Osteoblast (primary cell): Measurements from ENCODE around the gene SNCAIP. TPM values are rescaled to one million over a fixed set of nuclear protein-coding genes. Genes with fewer than 3 reads are reported as not detected.

Experiments
- DNase-seq: peaks from one replicate; pipeline ENCODE4 v3.0.0; 2011; ENCODE audit warnings: low spot score, mixed read lengths; ENCODE audit not compliant: insufficient read length; ENCODE audit errors: missing footprints
- H2AFZ ChIP-seq: 2 replicates; pipeline ENCODE4 v1.6.0; 2011; ENCODE audit warnings: mild to moderate bottlenecking, low read length
- H3K27ac ChIP-seq: 2 replicates; pipeline ENCODE4 v1.5.1; 2011; ENCODE audit warnings: mild to moderate bottlenecking, low read depth, low read length, moderate library complexity
- H3K27me3 ChIP-seq: 2 replicates; pipeline ENCODE4 v1.6.0; 2012; ENCODE audit warnings: mild to moderate bottlenecking, control low read depth, inconsistent platforms, low read length, moderate library complexity; ENCODE audit not compliant: insufficient read depth
- H3K36me3 ChIP-seq: 2 replicates; pipeline ENCODE4 v1.5.1; 2011; ENCODE audit warnings: mild to moderate bottlenecking, low read length, control low read depth, moderate library complexity; ENCODE audit not compliant: insufficient read depth
- H3K4me1 ChIP-seq: 2 replicates; pipeline ENCODE4 v1.5.1; 2011; ENCODE audit warnings: mild to moderate bottlenecking, low read length, control low read depth, moderate library complexity; ENCODE audit not compliant: insufficient read depth
- H3K4me2 ChIP-seq: 2 replicates; pipeline ENCODE4 v1.6.0; 2011; ENCODE audit warnings: mild to moderate bottlenecking, low read length; ENCODE audit not compliant: insufficient read depth
- H3K4me3 ChIP-seq: fragments of 200-600 bp; sonication (generic); 3 replicates; pipeline ENCODE4 v1.5.1; 2012; ENCODE audit warnings: mild to moderate bottlenecking, low read length, inconsistent platforms; ENCODE audit not compliant: insufficient read depth
- H3K79me2 ChIP-seq: 2 replicates; pipeline ENCODE4 v1.6.0; 2012; ENCODE audit warnings: mild to moderate bottlenecking, low read length, control low read depth, inconsistent platforms; ENCODE audit not compliant: insufficient read depth
- H3K9me3 ChIP-seq: 2 replicates; pipeline ENCODE4 v1.5.1; 2011; ENCODE audit warnings: low read depth, low read length, control low read depth
- H4K20me1 ChIP-seq: 2 replicates; pipeline ENCODE4 v1.6.0; 2012; ENCODE audit warnings: mild to moderate bottlenecking, low read length, control low read depth; ENCODE audit not compliant: insufficient read depth
- total RNA-seq: library from RNA; depleted of rRNA; stranded (reverse); fragments of >200 nt; gene quantifications from 2 replicates; pipeline ENCODE4 v1.2.3, GENCODE V29; 2012
- TF ChIP-seq, protein P1 (sequence below): IDR thresholded peaks from 2 replicates; pipeline ENCODE4 v1.5.1; 2011; ENCODE audit warnings: mild to moderate bottlenecking, low read depth, low read length, moderate library complexity; ENCODE audit errors: extremely low read depth

The SNCAIP gene
- total RNA-seq, 1 donor = 6.2 TPM

GRCh38 chr5:122445070-122445469 is 133.0 kb downstream of the SNCAIP start:
- TF ChIP-seq, protein P1, sequence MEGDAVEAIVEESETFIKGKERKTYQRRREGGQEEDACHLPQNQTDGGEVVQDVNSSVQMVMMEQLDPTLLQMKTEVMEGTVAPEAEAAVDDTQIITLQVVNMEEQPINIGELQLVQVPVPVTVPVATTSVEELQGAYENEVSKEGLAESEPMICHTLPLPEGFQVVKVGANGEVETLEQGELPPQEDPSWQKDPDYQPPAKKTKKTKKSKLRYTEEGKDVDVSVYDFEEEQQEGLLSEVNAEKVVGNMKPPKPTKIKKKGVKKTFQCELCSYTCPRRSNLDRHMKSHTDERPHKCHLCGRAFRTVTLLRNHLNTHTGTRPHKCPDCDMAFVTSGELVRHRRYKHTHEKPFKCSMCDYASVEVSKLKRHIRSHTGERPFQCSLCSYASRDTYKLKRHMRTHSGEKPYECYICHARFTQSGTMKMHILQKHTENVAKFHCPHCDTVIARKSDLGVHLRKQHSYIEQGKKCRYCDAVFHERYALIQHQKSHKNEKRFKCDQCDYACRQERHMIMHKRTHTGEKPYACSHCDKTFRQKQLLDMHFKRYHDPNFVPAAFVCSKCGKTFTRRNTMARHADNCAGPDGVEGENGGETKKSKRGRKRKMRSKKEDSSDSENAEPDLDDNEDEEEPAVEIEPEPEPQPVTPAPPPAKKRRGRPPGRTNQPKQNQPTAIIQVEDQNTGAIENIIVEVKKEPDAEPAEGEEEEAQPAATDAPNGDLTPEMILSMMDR = no peak
- no peaks in the 10 kb centered on the region for H3K9me3 ChIP-seq
- no peaks in the 10 kb centered on the region for H3K4me1 ChIP-seq
- H3K79me2 ChIP-seq = no peaks in the 10 kb centered on the region
- no peaks in the 10 kb centered on the region for H3K27me3 ChIP-seq
- no peak overlapping the region for H3K4me3 ChIP-seq
- no peak for DNase-seq
- H2AFZ ChIP-seq = no peak overlapping the region
- H4K20me1 ChIP-seq = no peaks in the 10 kb centered on the region
- no peak overlapping the region for H3K4me2 ChIP-seq
- H3K27ac ChIP-seq = no peak overlapping the region
- H3K36me3 ChIP-seq = no peaks in the 10 kb centered on the region

DNA sequence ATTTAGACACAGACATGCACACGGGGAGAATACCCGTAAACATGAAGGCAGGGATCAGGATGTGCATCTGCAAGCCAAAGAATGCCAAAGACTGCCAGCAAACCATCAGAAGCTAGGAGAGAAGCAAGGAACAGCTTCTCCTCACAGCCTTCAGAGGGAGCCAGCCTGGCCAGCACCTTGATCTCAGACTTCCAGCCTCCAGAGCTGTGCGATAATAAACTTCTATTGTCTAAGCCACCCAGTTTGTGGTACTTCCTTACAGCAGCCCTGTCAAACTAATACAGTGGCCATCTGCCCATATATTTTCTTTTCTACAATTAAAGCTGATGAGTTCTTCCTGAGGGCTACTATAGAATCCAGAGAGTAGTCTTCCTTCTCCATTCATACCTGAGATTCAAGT is 135.0 kb downstream of the SNCAIP start:
- Histone ChIP-seq H3K79me2 (no peaks in the 10 kb centered on the region), H3K27ac (no peak overlapping the region), H2AFZ (no peak overlapping the region), H4K20me1 (no peaks in the 10 kb centered on the region), H3K4me3 (no peak overlapping the region), H3K9me3 (no peaks in the 10 kb centered on the region), H3K4me2 (no peak overlapping the region), H3K4me1 (no peaks in the 10 kb centered on the region), H3K36me3 (no peaks in the 10 kb centered on the region), H3K27me3 (no peaks in the 10 kb centered on the region)
- TF ChIP-seq, protein P1 = no peak
- DNase-seq = no peak

DNA sequence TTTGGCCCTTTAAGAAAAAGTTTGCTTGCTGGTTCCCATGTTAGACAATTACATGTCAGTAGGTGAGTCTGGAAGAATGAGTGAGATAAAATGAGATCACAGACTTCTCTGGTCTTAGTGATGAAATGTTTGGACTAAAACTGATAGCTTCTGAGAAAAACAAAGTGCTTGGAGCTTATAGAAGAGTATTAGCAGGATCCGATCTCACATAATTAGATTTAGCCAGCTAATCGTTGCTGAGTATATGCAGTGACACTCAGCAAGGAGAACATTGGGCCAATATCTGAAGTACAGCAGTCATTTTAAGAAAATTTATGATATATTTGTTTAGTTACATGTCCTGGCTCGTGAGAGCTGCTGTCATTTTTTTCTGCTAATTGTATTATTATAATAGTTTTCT is 135.8 kb downstream of the SNCAIP start:
- TF ChIP-seq, protein P1 = no peak
- H3K4me3 ChIP-seq = no peak overlapping the region
- no peaks in the 10 kb centered on the region for H3K79me2 ChIP-seq
- no peaks in the 10 kb centered on the region for H3K36me3 ChIP-seq
- no peaks in the 10 kb centered on the region for H3K4me1 ChIP-seq
- H3K4me2 ChIP-seq = no peak overlapping the region
- no peaks in the 10 kb centered on the region for H4K20me1 ChIP-seq
- no peak overlapping the region for H3K27ac ChIP-seq
- H3K27me3 ChIP-seq = no peaks in the 10 kb centered on the region
- DNase-seq = no peak
- no peaks in the 10 kb centered on the region for H3K9me3 ChIP-seq
- no peak overlapping the region for H2AFZ ChIP-seq

DNA sequence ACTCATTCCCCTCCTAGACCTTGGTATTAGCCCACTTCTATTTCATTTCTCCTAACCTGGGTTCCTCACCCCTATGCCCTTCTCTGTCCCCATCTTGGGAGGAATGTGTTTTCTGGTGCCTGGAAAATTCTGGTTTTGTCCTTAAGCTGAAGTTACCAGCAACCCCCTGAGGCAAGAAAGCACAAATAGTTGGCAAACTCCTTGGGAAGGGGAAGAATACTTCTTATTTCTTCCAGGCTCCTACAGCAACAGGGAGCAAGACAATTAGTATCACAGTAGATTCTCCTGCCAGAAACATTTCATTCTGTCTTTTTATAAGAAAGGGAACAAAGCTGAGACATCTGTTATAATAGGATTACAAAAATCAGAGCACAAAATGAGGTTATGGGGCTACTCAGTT is 142.5 kb downstream of the SNCAIP start:
- H3K79me2 ChIP-seq = no peaks in the 10 kb centered on the region
- H4K20me1 ChIP-seq = no peaks in the 10 kb centered on the region
- H3K4me3 ChIP-seq = no peak overlapping the region
- H3K27ac ChIP-seq = no peak overlapping the region
- no peaks in the 10 kb centered on the region for H3K36me3 ChIP-seq
- DNase-seq = peak; percentile 29
- H3K4me2 ChIP-seq = no peak overlapping the region
- TF ChIP-seq, protein P1 = no peak
- H3K27me3 ChIP-seq = no peaks in the 10 kb centered on the region
- no peaks in the 10 kb centered on the region for H3K9me3 ChIP-seq
- H3K4me1 ChIP-seq = no peaks in the 10 kb centered on the region
- no peak overlapping the region for H2AFZ ChIP-seq
